ENCODE results near the gene TM4SF5.
A peak's percentile ranks its signal among the peaks of the same experiment; 100 is the strongest.

Gene TM4SF5, protein sequence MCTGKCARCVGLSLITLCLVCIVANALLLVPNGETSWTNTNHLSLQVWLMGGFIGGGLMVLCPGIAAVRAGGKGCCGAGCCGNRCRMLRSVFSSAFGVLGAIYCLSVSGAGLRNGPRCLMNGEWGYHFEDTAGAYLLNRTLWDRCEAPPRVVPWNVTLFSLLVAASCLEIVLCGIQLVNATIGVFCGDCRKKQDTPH

DNA sequence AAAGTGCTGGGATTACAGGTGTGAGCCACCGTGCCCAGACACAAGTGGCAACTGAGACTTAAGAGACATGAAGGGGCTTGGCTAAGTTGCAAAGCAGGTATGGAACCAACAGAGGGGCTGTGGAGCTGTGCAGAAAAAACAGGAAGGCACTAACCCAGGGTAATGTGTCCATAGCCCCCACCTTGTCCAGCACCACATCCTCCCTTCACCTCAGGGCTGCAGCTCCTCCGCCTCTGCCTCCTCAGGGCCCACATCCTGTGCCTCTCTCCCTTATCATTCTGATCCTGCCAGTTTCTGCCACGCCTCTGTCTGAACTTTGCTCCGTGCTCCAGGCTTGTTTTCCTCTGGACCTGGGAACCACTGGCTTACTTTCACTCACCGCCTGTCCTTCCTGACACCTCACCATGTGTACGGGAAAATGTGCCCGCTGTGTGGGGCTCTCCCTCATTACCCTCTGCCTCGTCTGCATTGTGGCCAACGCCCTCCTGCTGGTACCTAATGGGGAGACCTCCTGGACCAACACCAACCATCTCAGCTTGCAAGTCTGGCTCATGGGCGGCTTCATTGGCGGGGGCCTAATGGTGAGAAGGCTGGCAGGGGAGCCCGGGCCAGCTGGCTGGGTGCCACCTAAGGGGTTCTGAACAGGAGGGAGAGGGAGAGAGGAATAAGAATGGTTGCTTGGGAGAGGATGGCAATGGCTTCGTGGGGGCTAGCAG, at the start of gene TM4SF5:
TM4SF5 (plus strand) TSS at position 368 of the 716 bp plus-strand sequence; CDS start at position 405, 37 bp downstream.
- in situ Hi-C loops (cut with MboI; ENCODE audit: low sequenced_read_pairs, unreplicated experiment) = no loop called here
- TF ChIP-seq, protein P1, sequence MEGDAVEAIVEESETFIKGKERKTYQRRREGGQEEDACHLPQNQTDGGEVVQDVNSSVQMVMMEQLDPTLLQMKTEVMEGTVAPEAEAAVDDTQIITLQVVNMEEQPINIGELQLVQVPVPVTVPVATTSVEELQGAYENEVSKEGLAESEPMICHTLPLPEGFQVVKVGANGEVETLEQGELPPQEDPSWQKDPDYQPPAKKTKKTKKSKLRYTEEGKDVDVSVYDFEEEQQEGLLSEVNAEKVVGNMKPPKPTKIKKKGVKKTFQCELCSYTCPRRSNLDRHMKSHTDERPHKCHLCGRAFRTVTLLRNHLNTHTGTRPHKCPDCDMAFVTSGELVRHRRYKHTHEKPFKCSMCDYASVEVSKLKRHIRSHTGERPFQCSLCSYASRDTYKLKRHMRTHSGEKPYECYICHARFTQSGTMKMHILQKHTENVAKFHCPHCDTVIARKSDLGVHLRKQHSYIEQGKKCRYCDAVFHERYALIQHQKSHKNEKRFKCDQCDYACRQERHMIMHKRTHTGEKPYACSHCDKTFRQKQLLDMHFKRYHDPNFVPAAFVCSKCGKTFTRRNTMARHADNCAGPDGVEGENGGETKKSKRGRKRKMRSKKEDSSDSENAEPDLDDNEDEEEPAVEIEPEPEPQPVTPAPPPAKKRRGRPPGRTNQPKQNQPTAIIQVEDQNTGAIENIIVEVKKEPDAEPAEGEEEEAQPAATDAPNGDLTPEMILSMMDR (IDR thresholded peaks at IDR 0.05; ENCODE audit: borderline replicate concordance, control extremely low read depth, extremely low read depth, insufficient read depth, missing control alignments) = no peak
- DNase-seq (ENCODE audit: low spot score) = no peak

DNA sequence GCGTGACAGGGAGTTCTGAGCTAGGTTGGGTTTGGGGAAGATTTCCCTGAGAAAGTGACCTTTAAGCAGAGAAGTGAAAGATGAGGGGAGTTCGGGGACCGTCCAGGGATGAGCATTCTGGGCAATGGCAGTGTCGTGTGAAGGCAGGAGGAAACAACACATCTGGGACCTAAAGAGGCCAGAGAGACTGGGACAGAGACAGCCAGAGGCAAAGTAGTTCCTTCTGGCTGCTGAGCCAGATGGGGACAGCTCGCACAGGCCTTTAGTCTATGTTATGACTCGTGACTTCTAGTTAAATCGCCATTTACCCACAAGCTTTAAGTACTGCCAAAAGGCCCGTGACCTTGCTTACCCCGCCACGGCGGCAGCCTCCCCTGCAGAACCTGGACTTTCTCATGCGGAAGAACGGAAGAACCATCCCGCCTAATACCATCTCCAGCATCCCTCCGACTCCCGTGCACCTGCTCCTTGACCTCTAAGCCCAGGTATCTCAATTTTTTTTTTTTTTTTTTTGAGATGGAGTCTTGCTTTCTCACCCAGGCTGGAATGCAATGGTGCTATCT, 48.9 kb upstream of the TM4SF5 start:
- no peak for DNase-seq (ENCODE audit: low spot score)
- TF ChIP-seq, protein P1 (IDR thresholded peaks at IDR 0.05; ENCODE audit: borderline replicate concordance, control extremely low read depth, extremely low read depth, insufficient read depth, missing control alignments) = no peak

DNA sequence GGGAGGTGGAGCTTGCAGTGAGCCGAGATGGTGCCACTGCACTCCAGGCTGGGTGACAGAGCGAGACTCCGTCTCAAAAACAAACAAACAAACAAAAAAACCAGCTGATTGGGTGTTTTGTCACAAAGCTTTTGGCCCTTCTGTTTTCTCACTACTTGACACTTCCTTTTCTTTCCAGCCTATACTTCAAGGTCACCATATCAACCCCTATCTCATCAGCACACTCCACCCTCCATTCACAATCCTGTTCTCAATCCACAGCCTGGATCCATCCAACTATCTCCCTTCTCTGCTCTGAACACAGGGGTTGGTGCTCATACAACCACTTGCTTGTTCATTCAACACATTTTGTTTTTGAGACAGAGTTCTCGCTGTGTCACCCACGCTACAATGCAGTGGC, 47.0 kb upstream of the TM4SF5 start:
- in situ Hi-C loops (cut with MboI; ENCODE audit: low sequenced_read_pairs, unreplicated experiment) = no loop called here

More for the DNA sequence above, 48.9 kb upstream of the TM4SF5 start:
- in situ Hi-C loops (cut with MboI; ENCODE audit: low sequenced_read_pairs, unreplicated experiment) = no loop called here

DNA sequence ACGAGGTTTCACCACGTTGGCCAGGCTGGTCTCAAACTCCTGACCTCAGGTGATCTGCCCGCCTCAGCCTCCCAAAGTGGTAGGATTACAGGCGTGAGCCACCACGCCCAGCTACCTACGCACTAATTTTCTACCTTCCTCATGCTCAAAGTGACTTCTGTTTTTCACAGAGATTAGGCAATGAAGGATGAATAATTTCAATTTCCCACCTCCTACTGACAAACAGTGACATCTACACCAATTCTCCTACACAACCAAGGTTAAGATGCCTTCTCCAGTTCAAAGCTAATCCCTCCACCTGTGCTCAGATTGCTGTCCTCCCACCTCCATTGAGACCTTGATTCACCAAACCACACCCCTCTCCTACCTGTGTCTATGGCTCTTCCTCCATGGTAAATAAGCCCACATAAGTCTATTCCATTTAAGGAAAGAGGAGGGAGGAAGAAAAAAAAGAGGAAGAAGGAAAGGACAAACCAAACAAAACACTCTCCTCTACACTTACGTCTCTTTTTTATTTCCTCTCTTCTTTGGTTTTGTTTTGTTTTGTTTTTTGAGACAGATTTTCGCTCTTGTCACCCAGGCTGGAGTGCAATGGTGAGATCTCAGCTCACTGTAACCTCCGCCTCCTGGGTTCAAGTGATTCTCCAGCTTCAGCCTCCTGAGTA, 45.9 kb upstream of the TM4SF5 start:
- TF ChIP-seq, protein P1 (IDR thresholded peaks at IDR 0.05; ENCODE audit: borderline replicate concordance, control extremely low read depth, extremely low read depth, insufficient read depth, missing control alignments) = no peak
- in situ Hi-C loops (cut with MboI; ENCODE audit: low sequenced_read_pairs, unreplicated experiment) = no loop called here
- no peak for DNase-seq (ENCODE audit: low spot score)

More for the DNA sequence above, 47.0 kb upstream of the TM4SF5 start:
- TF ChIP-seq, protein P1 (IDR thresholded peaks at IDR 0.05; ENCODE audit: borderline replicate concordance, control extremely low read depth, extremely low read depth, insufficient read depth, missing control alignments) = no peak
- DNase-seq (ENCODE audit: low spot score) = no peak

DNA sequence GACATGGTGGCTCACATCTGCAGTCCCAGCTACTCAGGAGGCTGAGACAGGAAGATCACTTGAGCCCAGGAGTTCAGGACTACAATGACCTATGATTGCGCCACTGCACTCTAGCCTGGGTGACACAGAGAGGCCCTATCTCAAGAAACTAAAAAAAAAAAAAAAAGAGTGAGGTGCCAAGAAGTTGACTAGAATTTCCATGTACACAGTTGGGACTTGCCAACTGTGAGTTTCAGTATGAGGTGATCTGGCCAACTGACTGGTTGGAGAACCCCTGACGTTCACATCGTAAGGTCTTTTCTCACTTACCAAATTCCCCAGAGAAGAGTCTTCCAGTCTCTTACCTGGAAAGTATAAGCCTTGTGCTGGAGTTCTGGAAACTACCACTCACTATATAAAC, 43.6 kb upstream of the TM4SF5 start:
- in situ Hi-C loops (cut with MboI; ENCODE audit: low sequenced_read_pairs, unreplicated experiment) = no loop called here
- TF ChIP-seq, protein P1 (IDR thresholded peaks at IDR 0.05; ENCODE audit: borderline replicate concordance, control extremely low read depth, extremely low read depth, insufficient read depth, missing control alignments) = no peak
- DNase-seq (ENCODE audit: low spot score) = no peak

DNA sequence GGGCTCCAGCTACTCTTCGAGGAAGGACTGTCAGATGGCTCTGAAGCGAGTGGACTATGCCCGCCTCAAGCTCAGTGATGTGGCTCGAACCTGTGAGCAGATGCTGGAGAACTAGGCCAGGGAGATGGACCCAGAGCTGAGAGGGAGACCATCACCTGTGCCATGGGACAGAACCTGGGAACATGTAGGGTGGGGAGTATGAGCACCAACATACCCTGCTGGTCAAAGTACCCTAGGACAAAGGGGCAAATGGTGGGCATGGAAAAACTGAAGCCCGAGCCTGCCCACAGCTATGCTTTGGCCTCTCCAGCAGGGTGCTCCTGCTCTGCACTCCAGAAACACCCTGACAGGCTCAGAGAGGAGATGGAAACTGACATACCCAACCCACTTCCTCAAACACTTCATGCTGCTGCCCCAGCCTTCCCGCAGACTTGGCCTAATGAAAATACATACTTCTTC, 38.6 kb upstream of the TM4SF5 start:
- TF ChIP-seq, protein P1 (IDR thresholded peaks at IDR 0.05; ENCODE audit: borderline replicate concordance, control extremely low read depth, extremely low read depth, insufficient read depth, missing control alignments) = peak; percentile 41
- peak; percentile 75 for DNase-seq (ENCODE audit: low spot score)
- in situ Hi-C loops (cut with MboI; ENCODE audit: low sequenced_read_pairs, unreplicated experiment) = no loop called here
